HG03060 (cell line): ENCODE results near the gene RAB3C.

Source experiments
- ATAC-seq: cut with Tn5 transposase; IDR thresholded peaks from one replicate; pipeline ENCODE4 v1.9.1; 2021; ENCODE audit warnings: low read depth, moderate number of reproducible peaks; ENCODE audit not compliant: unreplicated experiment

The RAB3C gene

GRCh38 chr5:58804291-58804690, 221.4 kb downstream of the RAB3C start:
- ATAC-seq = no peak

GRCh38 chr5:58810086-58810485, 227.2 kb downstream of the RAB3C start:
- ATAC-seq = no peak

DNA sequence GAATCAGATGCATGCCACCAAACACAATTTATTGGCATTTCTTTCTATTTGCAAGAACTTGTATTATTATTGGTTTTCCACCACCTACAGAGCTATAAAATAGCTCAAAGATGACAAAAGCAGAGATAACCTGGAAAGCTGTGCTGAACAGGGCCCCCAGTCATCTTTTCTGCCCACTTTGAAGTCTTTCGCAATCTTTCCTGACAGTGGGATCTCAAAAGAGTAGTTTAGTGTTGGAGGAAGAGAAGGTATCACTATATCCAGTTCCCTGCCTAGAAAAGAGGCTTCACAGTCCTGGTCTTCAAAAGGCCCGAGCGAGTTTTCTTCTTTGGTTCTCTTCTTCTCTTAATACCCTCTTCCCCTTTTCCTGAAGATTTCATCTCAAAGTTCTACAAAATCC, 231.0 kb downstream of the RAB3C start:
- no peak for ATAC-seq

DNA sequence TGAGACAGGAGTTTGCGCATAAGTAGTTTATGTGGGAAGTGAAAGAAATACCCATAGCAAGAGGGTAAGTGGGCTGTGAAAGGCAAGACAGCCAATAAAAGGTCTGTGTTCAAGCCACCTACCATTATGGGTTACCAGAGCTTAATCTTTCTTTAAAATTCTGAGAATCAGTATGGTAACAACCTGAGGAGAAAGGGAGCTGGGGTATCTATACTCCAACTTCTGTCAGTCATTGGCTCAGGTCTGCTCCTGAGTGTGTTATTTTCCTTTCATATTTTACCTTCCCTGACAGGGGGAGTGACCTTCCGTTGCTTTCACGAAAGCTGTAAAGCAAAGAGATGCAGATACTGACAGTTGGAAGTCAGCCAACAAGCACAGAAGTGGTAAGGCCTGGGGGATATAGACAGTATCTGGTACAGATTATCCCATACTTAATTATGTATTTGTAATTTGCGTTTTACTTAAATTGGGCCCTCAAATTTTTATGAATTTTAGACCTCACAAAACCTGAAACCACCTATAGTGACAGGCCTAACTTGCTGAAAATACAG, 233.4 kb downstream of the RAB3C start:
- ATAC-seq = no peak

GRCh38 chr5:58818465-58818864, 235.6 kb downstream of the RAB3C start:
- no peak for ATAC-seq

GRCh38 chr5:58825441-58825840, 242.6 kb downstream of the RAB3C start:
- no peak for ATAC-seq

GRCh38 chr5:58825899-58826298, 243.0 kb downstream of the RAB3C start:
- no peak for ATAC-seq

DNA sequence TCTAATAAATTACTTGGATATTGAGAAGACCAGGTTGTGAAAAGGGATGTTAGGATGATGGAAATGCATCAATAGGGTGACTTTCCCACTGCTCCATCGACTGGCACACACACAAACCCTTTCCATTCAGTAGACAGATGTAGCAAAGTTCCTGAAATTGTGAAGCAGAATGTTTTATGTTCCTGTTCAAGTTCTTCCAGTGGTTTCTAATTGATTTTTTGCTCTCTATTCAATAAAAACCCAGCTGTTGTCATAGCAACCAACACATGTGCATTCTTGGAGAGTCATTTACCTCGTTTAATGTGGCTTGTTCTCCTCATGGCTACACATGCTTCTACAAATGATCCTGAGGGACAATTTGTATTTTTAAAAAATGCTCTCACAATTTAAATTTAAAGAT, 244.6 kb downstream of the RAB3C start:
- no peak for ATAC-seq

DNA sequence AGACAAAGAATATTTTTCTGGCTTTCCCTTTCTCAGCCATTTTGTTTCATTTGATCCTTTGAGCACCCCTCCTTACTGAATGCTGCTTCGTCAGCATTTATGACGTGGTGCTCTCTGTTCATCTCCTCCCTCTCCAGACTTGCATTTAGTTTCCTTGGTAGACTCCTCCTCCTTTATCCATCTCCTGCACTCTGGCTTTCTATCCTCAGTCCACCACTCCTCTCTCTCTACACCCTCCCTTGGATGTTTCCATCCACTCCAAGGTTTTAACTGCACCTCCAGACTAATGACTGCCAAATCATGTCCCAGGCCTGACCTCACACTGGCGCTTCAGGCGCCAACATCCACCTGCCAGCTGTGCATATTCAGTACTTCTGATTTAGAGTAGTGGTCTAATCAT, 245.4 kb downstream of the RAB3C start:
- ATAC-seq = no peak

- no peak for ATAC-seq
Observed at GRCh38 chr5:58834242-58835225, 251.7 kb downstream of the RAB3C start.

DNA sequence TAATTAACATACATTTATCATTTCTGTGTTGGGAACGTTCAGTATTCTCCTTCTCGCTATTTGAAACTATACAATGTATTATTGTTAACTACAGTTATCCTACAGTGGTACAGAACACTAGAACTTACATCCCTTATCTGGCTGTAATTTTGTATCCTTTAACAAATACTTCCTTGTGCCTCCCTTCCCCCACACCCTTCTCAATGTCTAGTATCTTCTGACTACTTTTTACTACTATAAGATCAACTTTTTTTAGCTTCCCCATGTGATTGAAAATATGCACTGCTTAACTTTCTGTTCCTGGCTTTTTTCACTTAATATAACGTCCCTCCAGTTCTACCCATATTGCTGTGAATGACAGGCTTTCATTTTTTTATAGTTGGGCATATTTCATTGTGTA, 253.5 kb downstream of the RAB3C start:
- ATAC-seq = no peak

- ATAC-seq = no peak
Observed at GRCh38 chr5:58838729-58839128, 255.9 kb downstream of the RAB3C start.

- no peak for ATAC-seq
Observed at GRCh38 chr5:58842852-58843251, 260.0 kb downstream of the RAB3C start.

DNA sequence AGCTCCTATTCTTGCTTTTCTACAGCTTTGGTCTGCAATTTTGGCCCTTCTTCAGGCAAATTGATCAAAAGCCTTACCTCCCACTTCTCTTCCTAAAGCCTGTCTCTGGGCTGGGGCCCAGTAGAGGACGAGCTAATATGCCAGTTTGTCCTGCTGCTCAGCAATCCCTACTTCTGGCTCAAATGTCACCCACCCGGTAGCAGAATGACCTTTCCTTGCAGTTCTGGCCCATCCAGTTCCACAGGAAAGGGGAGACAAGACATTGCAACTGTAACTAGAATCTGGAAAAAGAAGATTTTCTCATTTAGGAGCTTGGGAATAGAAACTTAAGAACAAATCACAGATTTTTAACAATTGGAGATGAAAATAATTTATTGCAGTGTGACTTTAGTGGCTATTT, 261.5 kb downstream of the RAB3C start:
- ATAC-seq = no peak

DNA sequence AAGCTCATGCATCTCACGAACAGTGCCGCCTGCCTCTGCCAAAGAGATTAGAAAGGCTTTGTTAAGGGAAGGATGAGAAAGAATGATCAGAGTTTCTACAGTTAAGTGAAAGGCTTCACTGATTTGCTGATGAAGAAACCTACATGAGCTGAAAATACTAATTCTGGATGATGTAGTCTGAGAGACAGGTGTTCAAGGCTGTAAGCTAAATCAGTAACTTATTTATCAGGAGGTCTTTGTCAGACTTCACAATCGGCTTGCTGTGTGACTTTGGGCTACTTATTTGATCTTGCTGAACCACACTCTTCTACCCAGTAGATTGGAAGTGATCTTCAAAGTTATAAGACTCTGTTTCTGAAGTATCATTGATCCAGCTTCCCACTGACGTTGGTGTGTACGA, 264.2 kb downstream of the RAB3C start:
- no peak for ATAC-seq

DNA sequence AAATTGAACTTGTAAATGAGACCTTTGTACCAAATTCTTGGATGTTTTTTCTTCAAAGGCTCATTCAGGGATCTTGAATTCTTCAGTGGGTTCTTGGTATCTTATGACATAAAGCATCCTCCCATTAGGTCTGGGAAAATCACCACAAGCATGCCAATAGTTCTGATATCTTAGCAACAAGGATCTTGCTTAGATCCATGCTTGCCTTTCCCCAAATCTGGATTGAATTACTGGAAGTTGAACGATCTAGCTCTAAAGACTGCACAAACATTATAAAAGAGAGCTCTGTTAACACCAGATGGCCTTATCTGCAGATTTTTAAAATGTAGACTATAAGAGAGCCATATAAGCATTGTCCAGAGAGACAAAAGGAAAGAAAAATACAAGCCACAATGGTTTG, 266.3 kb downstream of the RAB3C start:
- ATAC-seq = no peak

GRCh38 chr5:58849921-58850667, 267.2 kb downstream of the RAB3C start:
- no peak for ATAC-seq

GRCh38 chr5:58851153-58851552, 268.3 kb downstream of the RAB3C start:
- ATAC-seq = no peak

- no peak for ATAC-seq
Observed at GRCh38 chr5:58851571-58851970, 268.7 kb downstream of the RAB3C start.

- ATAC-seq = no peak
Observed at GRCh38 chr5:58852566-58852965, 269.7 kb downstream of the RAB3C start.

- ATAC-seq = no peak
Observed at GRCh38 chr5:58854441-58854840, 271.6 kb downstream of the RAB3C start.
